ENCODE data around the gene ANO4.

ANO4 gene

GRCh38 chr12:100808777-100809176, 14.2 kb downstream of the ANO4 start:
- no peak for DNase-seq (ENCODE audit: low spot score)

DNA sequence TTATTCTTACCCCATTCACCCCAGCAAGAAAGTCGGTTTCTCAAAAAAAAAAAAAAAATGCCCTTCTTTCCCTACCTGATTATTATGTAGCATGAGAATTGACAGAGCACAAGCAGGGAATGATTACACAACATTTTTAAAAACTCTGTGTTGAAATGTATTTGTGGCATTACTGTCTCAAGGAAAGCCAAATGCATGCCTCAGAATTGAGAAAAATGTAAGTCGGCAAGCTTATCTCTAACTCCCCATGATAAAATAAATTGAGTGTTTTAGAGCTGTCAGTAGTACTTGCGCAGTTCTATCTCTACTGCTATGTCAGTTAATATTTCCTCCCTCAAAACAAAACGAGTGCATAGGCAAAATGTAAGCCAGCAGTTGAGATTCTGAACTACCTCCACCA, 25.7 kb downstream of the ANO4 start:
- DNase-seq (ENCODE audit: low spot score): no peak

DNA sequence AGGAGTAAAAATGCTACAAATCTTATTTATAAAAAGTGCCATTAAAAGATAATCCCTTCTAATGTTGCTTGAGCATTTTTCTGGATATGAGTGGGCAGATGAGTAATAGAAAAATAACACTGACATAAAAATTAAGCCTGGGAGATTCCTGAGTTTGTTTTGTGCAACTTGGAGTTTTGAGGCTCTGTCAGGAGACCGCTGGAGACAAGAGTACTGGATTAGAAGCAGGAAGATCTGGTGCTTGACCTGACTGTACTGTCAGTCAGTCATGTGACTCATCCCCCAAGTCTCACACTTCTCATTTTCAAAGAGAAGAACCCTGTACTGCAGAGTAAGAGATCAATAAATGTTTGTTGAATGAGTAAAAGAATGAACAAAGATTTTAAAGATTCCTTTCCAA, 29.4 kb downstream of the ANO4 start:
- no peak for DNase-seq (ENCODE audit: low spot score)

DNA sequence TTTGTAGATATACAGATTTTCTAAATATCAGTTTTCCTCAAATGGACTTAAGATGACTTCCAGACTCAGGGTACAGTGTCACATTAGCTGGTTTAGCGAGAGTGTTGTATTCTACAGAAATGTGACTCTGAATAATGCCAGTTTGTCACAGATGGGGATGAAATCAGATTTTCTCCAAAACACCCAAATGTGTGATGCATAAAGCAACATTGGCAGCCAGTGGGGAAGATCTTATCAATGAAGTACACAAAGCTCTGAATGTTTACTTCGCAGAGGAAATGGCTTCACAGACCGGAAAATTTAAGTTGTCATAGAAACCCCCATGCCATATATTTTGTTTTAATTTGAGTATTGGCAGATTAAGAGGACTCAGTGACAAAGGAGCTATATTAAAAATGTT, 29.9 kb downstream of the ANO4 start:
- DNase-seq (ENCODE audit: low spot score): no peak

DNA sequence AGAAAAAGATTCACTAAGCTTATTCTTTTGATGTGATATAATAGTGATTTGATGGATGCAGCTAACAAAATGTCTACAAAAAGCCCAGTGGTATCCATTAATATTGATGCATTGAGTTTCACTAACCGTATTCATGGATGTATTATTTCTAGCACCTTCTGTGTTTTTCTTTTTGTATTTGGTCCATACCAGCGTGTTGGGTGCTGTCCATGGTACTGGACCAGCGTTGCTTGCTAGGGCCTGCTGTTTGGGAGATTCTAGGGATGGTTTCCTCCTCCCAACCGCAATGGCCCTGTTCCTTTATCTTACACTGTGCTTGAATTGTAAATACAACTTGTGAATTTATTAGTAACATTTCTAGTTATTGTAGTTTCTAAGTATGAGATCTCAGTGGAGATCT, 31.7 kb downstream of the ANO4 start:
- DNase-seq (ENCODE audit: low spot score): no peak

DNA sequence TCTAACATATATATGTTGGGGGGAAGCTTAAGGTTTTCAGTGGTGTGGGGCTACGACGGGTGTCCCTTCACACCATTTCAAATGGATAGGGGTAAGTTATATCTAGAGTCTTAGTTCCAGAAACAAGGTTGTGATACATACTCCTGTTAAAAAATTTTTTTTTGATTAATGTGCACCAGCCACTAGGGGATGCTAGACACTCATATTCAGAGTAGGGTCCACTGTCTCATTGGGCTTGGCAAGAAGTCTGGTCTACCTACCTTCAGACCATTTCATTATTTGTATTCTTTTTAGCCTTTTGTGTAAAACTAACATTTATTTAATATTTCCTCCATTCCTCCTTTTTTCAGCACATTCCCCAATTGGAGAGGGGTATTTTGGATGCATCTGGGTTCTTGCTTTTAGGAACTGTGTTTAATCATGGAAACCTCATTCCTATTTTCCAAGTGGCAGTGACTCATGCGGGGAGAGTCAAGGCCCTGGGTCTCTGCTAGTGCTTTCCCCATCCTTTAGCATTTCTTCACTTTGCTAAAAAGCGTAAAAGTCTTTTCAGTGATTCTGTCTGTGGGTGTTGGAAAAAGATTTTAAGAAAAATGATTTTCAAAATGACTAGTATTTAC, 33.4 kb downstream of the ANO4 start:
- DNase-seq (ENCODE audit: low spot score): no peak

DNA sequence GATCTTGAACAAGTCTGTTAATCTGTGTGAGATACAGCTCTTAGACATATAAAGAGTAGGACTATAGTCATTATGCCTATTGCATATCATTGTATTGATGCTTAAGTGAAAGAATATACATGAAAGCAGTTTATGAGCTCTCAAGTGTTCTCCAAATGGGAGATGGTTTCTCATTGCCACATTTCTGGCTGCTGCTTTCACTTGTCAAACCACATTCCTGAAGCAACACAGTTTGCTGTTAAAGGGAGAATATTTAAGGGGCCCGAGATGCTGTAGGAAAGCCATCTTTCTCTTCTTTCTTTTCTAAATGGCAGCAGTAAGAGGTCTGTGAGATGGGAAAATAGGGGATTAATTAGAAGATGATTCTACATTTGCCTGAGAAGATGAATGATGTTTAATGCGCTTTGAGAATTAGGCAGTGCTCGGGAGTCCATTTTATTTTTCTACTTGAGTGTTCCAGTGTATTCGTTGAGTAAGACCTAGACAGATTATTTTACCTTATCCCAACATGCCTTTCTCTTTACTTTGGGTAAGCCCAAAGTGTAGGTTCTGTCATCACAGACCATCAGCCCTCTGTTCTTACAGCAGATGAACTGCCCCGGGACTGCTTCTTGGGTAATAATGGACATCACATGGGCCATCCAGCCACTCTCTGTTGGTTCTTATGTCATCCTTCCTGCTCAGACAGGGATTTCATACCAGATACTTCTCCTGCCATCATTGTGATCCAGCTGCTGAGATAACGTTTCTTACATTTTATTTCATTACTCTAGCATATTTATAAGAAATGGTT, 35.6 kb downstream of the ANO4 start:
- no peak for DNase-seq (ENCODE audit: low spot score)

DNA sequence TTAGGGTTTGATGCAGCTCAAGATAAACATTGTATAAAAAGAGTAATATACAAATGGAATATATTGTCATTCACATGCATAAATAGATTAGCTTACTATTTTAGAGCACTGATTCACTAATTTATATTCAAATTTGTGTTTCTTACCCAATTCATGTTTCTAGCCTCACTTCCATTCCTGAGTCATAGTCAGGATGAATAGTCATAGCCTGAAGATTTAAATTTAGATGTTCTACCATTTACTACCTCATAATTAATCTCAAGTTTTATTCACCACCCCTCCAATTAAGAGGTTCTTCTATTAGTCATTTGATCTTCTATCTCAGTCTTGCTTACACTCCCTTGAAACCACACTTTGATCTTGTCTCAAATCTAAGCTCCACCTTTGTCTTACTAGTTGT, 38.7 kb downstream of the ANO4 start:
- DNase-seq (ENCODE audit: low spot score): no peak

GRCh38 chr12:100840748-100841147, 46.2 kb downstream of the ANO4 start:
- DNase-seq (ENCODE audit: low spot score): no peak

- no peak for DNase-seq (ENCODE audit: low spot score)
Measured at GRCh38 chr12:100842156-100842555, 47.6 kb downstream of the ANO4 start.

- no peak for DNase-seq (ENCODE audit: low spot score)
Measured at GRCh38 chr12:100843061-100843460, 48.5 kb downstream of the ANO4 start.

DNA sequence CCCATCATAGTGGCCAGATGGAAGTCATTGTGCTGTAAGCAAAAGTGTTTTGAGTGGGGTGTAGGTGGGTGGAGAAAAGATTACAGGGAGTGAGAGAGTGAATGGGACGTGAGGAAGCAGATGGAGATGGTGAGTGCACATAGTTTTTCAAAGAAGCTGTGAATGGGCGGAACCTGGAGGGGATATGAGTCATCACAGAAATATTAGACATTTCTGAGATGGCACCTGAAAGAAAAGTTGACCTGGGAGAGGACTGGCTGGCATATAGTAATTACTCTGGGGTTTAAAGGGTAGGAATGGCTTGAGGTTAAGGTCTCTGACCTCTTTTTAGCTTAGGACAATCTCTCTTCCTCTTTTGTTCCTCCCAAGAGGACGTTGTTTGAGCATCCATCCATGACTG, 50.5 kb downstream of the ANO4 start:
- DNase-seq (ENCODE audit: low spot score): no peak

- DNase-seq (ENCODE audit: low spot score): no peak
Measured at GRCh38 chr12:100851637-100852036, 57.1 kb downstream of the ANO4 start.

GRCh38 chr12:100857418-100857817, 62.8 kb downstream of the ANO4 start:
- DNase-seq (ENCODE audit: low spot score): no peak

DNA sequence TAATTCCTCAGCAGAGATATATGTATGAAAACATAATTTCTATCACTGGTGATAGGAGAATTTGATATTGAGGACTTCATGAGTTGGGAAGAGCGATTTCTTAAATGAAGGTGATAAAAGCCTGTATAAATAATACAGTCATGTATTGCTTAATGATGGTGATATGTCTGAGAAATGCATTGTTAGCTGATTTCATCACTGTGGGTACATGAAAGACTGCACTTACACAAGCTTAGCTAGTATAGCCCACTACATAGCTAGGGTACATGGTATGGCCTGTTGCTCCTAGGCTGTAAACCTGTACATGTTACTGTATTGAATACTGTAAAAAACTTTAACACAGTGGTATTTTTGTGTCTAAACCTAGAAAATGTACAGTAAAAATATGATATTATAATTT, 63.4 kb downstream of the ANO4 start:
- no peak for DNase-seq (ENCODE audit: low spot score)

DNA sequence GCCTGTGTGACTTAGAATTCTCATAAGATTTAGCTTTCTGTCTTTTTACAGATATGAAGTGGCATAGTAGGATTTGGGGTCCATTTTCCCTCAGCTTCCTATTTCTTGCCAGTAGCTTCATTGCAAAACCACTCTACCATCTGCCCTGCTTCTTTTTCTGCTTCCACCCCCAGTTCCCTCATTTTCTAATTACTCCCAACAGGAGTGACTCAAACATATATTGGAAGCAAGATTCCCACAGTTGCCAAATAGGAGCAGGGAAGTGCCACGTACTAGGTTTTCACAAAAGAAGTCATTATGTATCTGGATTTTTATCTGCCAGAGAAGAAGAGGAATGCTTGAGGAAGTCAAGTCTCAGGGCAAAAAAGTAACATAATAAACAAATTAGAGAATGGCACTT, 64.1 kb downstream of the ANO4 start:
- DNase-seq (ENCODE audit: low spot score): no peak

DNA sequence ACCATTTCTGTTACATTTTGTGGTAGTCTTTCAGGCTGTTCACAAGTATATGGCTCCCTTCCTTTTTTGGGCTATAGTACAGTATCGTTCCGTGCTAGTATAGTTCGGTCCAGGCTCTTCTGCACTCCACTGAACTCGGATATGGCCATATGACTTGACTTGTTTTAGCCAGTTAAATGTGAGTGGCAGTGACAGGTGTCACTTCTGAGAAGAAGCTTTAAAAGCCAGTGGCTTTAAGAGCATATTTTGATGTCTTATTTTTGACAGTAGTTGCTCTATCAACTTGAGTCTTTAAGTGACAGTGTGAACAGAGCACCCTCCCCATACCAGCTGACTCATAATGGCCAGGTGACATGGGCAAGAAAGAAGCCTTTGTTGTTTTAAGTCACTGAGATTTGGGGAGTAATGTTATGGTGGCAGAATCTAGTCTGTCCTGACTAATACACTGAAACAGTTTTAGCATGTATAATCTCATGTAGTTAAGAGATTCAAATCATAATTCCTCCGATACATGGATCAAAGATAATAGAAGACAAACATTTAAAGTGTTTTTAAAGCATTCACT, 64.6 kb downstream of the ANO4 start:
- no peak for DNase-seq (ENCODE audit: low spot score)

DNA sequence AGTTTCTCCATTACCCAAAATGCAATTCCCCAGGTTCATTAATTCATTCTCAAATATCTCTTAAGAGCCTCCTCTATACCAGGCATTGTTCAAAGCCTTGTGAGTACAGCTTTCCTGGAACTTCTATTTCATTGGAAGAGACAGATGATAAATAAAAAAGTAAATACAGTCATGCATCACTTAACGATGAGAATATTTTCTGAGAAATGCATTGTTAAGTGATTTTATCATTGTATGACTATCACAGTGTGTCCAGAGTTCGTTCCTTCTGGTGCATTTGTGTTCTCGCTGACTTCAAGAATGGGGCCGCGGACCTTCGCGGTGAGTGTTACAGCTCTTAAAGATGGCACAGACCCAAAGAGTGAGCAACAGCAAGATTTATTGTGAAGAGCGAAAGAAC, 66.0 kb downstream of the ANO4 start:
- DNase-seq (ENCODE audit: low spot score): no peak

GRCh38 chr12:100862676-100863075, 68.1 kb downstream of the ANO4 start:
- no peak for DNase-seq (ENCODE audit: low spot score)

- DNase-seq (ENCODE audit: low spot score): no peak
Measured at GRCh38 chr12:100864366-100864765, 69.8 kb downstream of the ANO4 start.

GRCh38 chr12:100867639-100868393, 73.2 kb downstream of the ANO4 start:
- DNase-seq (ENCODE audit: low spot score): no peak

GRCh38 chr12:100868487-100868886, 73.9 kb downstream of the ANO4 start:
- no peak for DNase-seq (ENCODE audit: low spot score)

- no peak for DNase-seq (ENCODE audit: low spot score)
Measured at GRCh38 chr12:100871195-100871734, 76.7 kb downstream of the ANO4 start.

All from CD4-positive, alpha-beta T cell treated with Interleukin-6 at 100 ng/mL for 8 hours (primary cell).